ENCODE measurements around the gene GPR15LG.
"Not testable (repeated sequence)": the region's sequence is repeated elsewhere in the genome, so short reads cannot be mapped to it uniquely, and the experiment has no call there.

GPR15LG gene

GRCh38 chr10:84173501-84173929, at the start of gene GPR15LG:
TSS of gene GPR15LG (plus strand) at chr10:84173801. CDS start at chr10:84173852, 51 bp downstream.
- DNase-seq (ENCODE audit: low read depth in 2 of 2), result no peak

GRCh38 chr10:84125910-84126784, 47.5 kb upstream of the GPR15LG start:
- not testable (repeated sequence) for DNase-seq (ENCODE audit: low read depth in 2 of 2)

- DNase-seq (ENCODE audit: low read depth in 2 of 2), result no peak
Measured at GRCh38 chr10:84126785-84127167, 46.8 kb upstream of the GPR15LG start.

- DNase-seq (ENCODE audit: low read depth in 2 of 2), result no peak
Measured at GRCh38 chr10:84135836-84136235, 37.8 kb upstream of the GPR15LG start.

GRCh38 chr10:84137811-84138210, 35.8 kb upstream of the GPR15LG start:
- DNase-seq (ENCODE audit: low read depth in 2 of 2), result no peak

GRCh38 chr10:84138478-84139125, 35.0 kb upstream of the GPR15LG start:
- DNase-seq (ENCODE audit: low read depth in 2 of 2), result no peak

GRCh38 chr10:84139126-84140035, 34.2 kb upstream of the GPR15LG start, which contains the start of gene GHITM:
TSS of gene GHITM (plus strand) at chr10:84139509. CDS start at chr10:84141501, 1,992 bp downstream.
- peak; percentile 97 for DNase-seq (ENCODE audit: low read depth in 2 of 2)

- DNase-seq (ENCODE audit: low read depth in 2 of 2), result no peak
Measured at GRCh38 chr10:84140036-84140379, 33.6 kb upstream of the GPR15LG start.

GRCh38 chr10:84147347-84147746, 26.3 kb upstream of the GPR15LG start:
- no peak for DNase-seq (ENCODE audit: low read depth in 2 of 2)

- not testable (repeated sequence) for DNase-seq (ENCODE audit: low read depth in 2 of 2)
Measured at GRCh38 chr10:84148006-84148597, 25.5 kb upstream of the GPR15LG start.

- no peak for DNase-seq (ENCODE audit: low read depth in 2 of 2)
Measured at GRCh38 chr10:84149854-84150253, 23.7 kb upstream of the GPR15LG start.

GRCh38 chr10:84152769-84153168, 20.8 kb upstream of the GPR15LG start:
- no peak for DNase-seq (ENCODE audit: low read depth in 2 of 2)

- DNase-seq (ENCODE audit: low read depth in 2 of 2), result no peak
Measured at GRCh38 chr10:84155521-84155920, 18.1 kb upstream of the GPR15LG start.

- no peak for DNase-seq (ENCODE audit: low read depth in 2 of 2)
Measured at GRCh38 chr10:84156009-84156408, 17.6 kb upstream of the GPR15LG start.

GRCh38 chr10:84156768-84157167, 16.8 kb upstream of the GPR15LG start:
- DNase-seq (ENCODE audit: low read depth in 2 of 2), result no peak

GRCh38 chr10:84158061-84158460, 15.5 kb upstream of the GPR15LG start:
- DNase-seq (ENCODE audit: low read depth in 2 of 2), result no peak

GRCh38 chr10:84158550-84158949, 15.1 kb upstream of the GPR15LG start:
- DNase-seq (ENCODE audit: low read depth in 2 of 2), result no peak

- no peak for DNase-seq (ENCODE audit: low read depth in 2 of 2)
Measured at GRCh38 chr10:84159076-84159685, 14.4 kb upstream of the GPR15LG start.

GRCh38 chr10:84160663-84161362, 12.8 kb upstream of the GPR15LG start:
- no peak for DNase-seq (ENCODE audit: low read depth in 2 of 2)

- no peak for DNase-seq (ENCODE audit: low read depth in 2 of 2)
Measured at GRCh38 chr10:84163996-84164395, 9.6 kb upstream of the GPR15LG start.

Measured in fibroblast of skin of left quadriceps (primary cell).